HG02571 (cell line): ENCODE results near the gene NOTO.

Experiments used
- ATAC-seq: cut with Tn5 transposase; IDR thresholded peaks from one replicate; pipeline ENCODE4 v1.9.1; 2021; ENCODE audit warnings: mild to moderate bottlenecking, moderate library complexity; ENCODE audit not compliant: unreplicated experiment

The NOTO gene

DNA sequence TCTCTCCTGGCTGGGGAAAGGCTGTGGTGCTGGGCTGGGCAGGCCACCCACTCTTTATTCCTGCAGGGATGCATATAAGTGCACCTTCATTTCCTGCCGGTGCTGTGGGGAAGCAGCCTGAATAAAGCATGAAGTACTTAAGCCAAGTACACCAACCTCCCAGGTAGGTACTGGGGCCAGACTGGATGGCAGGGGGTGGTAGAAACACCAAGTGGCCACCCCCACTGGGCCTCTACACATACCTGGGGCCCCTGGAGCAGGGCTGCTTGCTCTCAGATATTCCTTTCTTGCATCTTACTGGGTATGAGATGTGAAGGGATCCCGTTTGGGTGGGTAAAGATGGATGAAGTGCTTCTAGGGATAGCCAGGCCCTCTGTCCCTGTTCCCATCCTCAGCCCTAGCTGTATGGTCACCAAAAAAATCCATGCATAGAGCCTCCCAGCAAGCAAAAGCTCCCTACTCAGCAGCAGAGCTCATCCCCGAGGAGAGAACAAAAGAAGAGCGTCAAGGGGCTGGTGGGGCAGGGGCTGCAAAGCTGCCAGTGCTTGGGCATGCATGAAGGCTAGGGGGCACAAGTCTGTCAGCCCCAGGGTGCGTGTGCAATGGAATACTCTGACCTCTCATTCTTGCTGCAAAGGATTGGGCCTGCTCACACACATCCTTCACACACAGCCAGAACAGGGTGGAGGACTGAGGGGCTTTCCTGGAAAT, 53.7 kb downstream of the NOTO start:
- no peak for ATAC-seq

DNA sequence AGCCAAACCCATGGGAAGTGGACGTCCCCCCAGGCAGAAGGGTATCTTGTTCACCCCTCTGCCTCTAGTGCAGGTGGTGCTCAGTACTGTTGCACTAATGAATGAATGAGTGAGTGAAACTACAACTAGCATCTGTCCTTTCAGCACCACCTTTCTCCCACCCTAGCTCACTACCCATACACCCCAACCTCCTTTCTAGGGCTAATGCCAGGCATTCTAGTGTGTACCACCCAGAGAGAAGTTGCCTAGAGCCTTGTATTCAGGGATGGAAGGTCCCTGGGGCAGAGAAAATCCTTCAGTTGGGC, 54.2 kb downstream of the NOTO start:
- no peak for ATAC-seq

DNA sequence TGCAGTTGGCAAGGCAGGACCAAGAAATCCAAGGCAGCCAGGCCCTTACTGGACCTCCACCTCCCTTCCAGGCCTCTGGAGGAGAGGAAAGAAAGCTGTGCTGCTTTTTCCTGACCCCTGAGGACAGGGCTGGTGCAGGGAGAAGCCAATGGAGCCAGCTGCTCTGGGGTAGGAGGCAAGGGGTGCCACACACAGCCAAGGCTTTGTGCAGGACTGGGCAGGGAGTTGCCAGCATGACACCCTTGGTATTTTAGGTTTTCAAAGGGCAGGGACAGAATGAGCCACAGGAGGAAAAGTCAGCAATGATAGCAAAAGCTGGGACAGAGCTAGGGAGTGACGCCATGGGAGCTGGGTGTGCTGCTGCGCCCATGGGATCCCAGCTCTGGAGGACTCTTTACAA, 54.6 kb downstream of the NOTO start:
- no peak for ATAC-seq

DNA sequence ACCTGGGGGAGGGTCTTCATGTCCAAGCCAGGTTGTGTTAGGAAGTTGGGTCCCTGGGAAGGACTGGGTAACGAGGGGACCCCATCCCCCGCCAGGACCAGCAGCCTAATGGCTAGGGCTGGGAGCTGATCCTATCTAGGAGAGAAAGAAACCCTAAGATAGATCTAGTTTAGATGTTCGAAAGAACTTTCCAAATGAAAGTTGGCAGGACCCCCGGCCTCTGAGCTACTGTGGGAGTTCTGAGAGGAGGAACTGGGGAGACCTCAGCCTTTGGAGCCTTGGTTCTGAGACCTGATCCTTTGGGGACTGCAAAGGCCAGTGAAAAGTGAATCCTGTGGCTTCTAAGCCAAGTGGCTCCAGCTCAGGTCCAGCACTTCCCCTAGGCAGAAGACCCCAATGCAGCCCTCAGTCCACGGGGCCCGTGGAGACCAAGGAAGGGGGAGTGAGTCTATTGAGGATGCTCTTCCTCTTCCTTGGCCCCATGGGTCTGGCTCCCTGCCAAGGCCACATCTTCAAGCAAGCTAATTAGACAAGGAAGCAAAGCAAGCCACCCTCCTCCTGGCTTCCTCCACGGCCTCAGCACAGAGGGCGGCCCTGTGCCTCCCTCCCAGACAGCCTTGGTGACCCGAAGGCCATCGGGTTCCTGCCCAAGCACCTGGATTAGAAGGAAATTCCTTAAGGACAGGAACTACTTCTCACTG, 55.2 kb downstream of the NOTO start:
- no peak for ATAC-seq

DNA sequence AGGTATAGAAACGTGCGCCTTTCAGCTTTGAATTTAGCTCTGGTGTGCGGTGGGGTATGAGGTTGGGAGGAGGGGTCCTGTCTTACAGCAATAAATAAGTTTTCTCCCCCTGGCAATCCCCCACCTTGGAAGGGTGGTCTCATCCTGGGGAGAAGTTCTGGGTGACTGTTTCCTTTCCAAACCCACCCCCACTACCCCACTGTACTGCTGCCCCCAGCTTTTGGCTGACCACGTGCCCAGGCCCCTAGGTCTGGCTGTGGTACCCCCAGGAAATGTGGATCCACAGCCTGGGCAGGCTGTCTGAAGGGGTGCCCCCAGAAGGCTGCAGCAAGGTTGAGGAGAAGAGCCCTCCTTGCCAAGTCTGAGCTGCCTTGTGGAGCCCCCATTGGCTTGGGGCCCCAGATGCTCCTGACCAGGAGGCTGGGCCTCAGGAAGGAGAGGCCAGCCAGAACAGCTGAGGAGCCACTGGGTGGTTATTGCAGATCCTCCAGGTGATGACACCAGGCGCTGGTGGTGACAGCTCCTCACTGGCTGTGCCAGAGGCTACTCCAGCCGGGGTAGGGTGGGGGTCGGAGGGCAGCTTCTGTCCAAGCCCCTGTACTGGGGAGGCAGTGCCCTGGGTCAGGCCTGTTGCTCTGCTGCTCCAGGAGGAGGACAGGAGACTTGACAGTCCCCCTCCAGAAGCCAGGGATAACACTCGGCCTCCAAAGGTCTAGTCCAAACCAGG, 56.0 kb downstream of the NOTO start:
- no peak for ATAC-seq

DNA sequence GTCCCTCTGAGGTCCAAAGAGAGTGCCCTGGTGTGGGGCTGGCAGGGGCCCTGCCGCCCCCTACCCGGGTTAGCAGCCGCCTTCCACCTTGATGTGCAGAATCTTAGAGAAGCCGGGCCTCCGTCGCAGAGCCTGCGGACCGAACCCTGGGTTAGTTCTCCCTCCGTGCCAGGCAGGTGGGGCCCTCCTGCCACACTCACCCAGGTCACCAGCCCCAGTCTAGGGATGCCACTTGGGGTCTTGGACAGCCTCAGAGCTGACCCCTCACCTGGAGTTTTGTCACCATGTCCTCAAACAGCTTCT, 56.5 kb downstream of the NOTO start:
- no peak for ATAC-seq

DNA sequence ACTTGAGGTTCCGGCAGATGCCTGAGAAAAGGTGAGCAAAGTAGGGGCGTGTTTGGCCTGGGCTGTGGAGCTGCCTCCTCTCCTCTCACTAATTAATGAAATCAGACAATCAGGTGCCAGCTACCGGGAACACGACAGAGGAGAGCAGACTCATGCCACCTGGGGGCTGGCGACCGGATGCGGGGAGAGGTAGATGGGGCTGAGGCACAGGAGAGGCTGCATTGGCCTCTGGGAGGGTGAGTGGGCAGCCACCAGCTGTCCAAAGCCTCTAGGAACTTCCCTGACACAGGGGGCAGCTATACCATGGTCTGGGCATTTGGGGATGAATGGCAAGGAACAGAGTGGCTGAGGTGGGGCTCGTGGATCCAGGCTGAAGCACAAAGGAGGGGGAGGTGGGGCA, 56.9 kb downstream of the NOTO start:
- no peak for ATAC-seq

DNA sequence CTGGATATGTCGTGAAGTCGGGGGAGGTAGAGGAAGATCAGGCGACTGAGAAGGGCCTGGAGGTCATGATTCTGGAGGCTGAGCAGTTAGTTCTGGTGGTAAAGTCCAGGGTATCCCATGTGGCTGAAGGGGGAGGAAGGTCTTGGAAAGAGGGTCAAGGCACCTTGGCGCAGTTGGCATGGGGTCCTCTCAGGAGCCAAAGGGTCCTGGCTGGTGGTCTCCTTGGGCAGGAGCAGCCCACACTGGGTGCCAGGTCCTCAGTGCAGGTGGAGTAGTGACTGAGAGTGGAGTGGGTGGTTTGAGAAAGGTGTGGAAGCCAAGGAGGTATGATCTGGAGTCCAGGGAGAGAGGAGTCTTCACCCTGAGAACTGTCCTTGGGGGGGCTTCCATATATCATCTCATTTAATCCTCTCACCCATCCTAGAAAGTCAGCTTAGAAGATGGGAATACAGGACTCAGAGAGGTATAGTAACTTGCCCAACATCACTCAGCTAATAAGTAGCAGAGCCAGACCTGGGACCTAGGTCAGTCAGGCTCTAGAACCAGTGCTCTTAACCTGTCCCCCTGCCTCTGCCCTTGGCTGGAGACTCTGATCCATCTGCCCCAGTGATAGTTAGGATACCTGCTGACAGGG, 57.4 kb downstream of the NOTO start:
- no peak for ATAC-seq

DNA sequence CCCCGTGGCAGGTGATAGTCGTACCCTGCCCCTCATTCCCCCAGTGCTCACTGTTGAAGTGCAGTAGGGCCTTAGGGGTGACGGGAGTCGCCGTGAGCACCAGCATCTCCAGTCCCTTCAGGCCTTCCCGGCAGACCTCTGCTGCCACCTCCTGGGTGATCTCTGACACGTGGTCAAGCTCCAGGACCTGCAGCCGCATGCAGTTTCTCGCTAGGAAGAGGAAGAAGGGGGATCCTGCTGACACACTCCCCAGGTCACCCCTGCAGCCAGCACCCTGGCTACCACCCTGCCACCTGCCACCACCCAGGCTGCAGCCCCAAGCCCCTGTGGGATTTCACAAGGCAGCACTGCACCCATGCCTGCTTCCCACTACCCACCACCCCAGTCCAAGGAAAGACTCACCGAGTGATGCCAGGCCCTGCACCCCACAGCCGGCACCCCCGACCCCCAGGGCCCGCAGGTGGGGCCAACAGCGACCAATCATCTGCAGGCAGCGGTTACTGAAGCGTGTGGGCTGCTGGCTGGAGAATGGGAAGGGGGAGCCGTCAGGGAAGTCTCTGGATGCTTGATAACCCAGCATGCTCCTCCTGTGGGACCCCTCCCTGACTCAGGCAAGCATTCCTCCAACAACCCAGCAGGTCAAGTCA, 58.1 kb downstream of the NOTO start:
- no peak for ATAC-seq
